Fibroblast of villous mesenchyme (primary cell): Measurements from ENCODE around the gene ZNF862. TPM values are rescaled to one million over a fixed set of nuclear protein-coding genes. Genes with fewer than 3 reads are reported as not detected.

ENCODE experiments used
- DNase-seq: peaks from one replicate; pipeline ENCODE4 v3.0.0-alpha.2; 2010; ENCODE audit warnings: low read depth
- H3K4me3 ChIP-seq: 2 replicates; pipeline ENCODE4 v1.5.1; 2011; ENCODE audit warnings: low read depth, mild to moderate bottlenecking, low read length
- CTCF ChIP-seq: IDR thresholded peaks from 2 replicates; pipeline ENCODE4 v1.5.1; 2012; ENCODE audit warnings: low read depth, mild to moderate bottlenecking, low read length; ENCODE audit not compliant: insufficient read depth
- total RNA-seq: library from RNA; depleted of rRNA; stranded (reverse); fragments of >200 nt; gene quantifications from 2 replicates; pipeline ENCODE4 v1.2.3, GENCODE V29; 2012

The ZNF862 gene
- total RNA-seq, 1 donor = 8.2 TPM

- TF ChIP-seq CTCF = no peak
- no peak overlapping the region for H3K4me3 ChIP-seq
- DNase-seq = no peak
Measured at GRCh38 chr7:149819141-149819960, 18.8 kb upstream of the ZNF862 start.

GRCh38 chr7:149819961-149820340 lies 18.2 kb upstream of the ZNF862 start:
- DNase-seq = no peak
- no peak overlapping the region for H3K4me3 ChIP-seq
- no peak for TF ChIP-seq CTCF

- no peak for DNase-seq
- no peak for TF ChIP-seq CTCF
- H3K4me3 ChIP-seq = no peak overlapping the region
Measured at GRCh38 chr7:149820622-149821190, 17.5 kb upstream of the ZNF862 start.

- H3K4me3 ChIP-seq = no peak overlapping the region
- DNase-seq = no peak
- no peak for TF ChIP-seq CTCF
Measured at GRCh38 chr7:149821191-149822148, 16.7 kb upstream of the ZNF862 start.

GRCh38 chr7:149822353-149822943 lies 15.7 kb upstream of the ZNF862 start:
- DNase-seq = no peak
- TF ChIP-seq CTCF = no peak

GRCh38 chr7:149823191-149823630 lies 15.0 kb upstream of the ZNF862 start:
- TF ChIP-seq CTCF = no peak
- no peak overlapping the region for H3K4me3 ChIP-seq
- no peak for DNase-seq

More at GRCh38 chr7:149822353-149822943, 15.7 kb upstream of the ZNF862 start:
- H3K4me3 ChIP-seq = no peak overlapping the region
